GM12891 (cell line): ENCODE data around the gene ADTRP.

ENCODE experiments used
- POLR2A ChIP-seq: IDR thresholded peaks from 2 replicates; pipeline ENCODE4 v1.6.1; 2011; ENCODE audit warnings: low read depth, low read length, control low read depth
- POU2F2 ChIP-seq: IDR thresholded peaks from 2 replicates; pipeline ENCODE4 v1.6.1; 2011; ENCODE audit warnings: low read depth, mild to moderate bottlenecking, control low read depth, low read length, moderate library complexity

DNA sequence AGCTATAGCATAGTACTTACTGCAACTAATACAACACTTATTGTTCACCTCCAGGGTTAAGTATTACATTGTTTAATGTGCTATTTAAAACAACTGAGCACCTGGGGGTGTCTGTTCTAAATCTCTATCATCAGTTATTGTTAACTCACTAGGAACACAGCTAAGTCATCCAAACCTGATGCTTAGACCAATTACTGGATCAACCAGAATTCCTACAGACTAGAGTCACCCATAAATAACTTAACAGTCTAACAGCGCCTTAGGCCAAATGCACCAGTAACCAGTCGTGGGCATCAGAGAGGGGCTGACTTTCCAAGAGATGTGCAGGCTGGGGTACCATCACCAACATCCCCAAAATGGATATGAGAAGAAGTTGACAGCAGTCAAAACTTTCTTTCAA is 110.7 kb downstream of the ADTRP start:
- TF ChIP-seq POLR2A (no peak), POU2F2 (no peak)
